ENCODE data around the gene NR6A1. TPM values are rescaled to one million over a fixed set of nuclear protein-coding genes. Genes with fewer than 3 reads are reported as not detected.

NR6A1 gene
- total and polyA plus RNA-seq, 2 of the 13 experiments (the other 11 are each of a cell fraction or from before 2014, with no cell fraction given): 28.1 to 31.5 TPM

DNA sequence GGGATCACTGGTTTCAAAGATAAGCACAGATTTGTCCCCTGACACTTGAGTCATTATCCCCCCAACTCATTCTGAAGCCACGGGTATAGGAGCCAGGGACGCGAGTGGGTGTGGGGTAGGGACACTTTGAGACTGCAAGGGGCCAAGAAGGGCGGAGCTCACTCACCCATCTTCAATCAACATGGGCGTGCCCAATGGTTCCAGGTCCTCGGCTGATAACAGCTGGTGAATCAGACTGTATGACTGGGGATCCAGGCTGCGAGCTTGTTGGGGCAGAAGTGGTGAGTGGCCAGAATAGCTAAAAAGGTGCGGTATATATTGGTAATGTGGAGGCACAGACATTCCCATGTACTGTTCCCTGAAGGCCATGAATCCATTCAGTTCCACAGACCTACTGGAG, 233.2 kb downstream of the NR6A1 start (continued):
- TF ChIP-seq KIAA2018 (CRISPR knock-in tag; IDR thresholded peaks at IDR 0.05; ENCODE audit: borderline replicate concordance) (no peak), SETDB1 (CRISPR knock-in tag; IDR thresholded peaks at IDR 0.05; ENCODE audit: borderline replicate concordance) (no peak), ZMYM3 (CRISPR knock-in tag; IDR thresholded peaks at IDR 0.05) (no peak), ZNF33A (CRISPR knock-in tag; IDR thresholded peaks at IDR 0.05; ENCODE audit: borderline replicate concordance) (no peak), ZNF816 (CRISPR knock-in tag; IDR thresholded peaks at IDR 0.05; ENCODE audit: borderline replicate concordance) (no peak), U2AF1 (optimal IDR thresholded peaks at IDR 0.05; ENCODE audit: low read depth, low read length) (no peak)
- TF ChIP-seq, protein P1, sequence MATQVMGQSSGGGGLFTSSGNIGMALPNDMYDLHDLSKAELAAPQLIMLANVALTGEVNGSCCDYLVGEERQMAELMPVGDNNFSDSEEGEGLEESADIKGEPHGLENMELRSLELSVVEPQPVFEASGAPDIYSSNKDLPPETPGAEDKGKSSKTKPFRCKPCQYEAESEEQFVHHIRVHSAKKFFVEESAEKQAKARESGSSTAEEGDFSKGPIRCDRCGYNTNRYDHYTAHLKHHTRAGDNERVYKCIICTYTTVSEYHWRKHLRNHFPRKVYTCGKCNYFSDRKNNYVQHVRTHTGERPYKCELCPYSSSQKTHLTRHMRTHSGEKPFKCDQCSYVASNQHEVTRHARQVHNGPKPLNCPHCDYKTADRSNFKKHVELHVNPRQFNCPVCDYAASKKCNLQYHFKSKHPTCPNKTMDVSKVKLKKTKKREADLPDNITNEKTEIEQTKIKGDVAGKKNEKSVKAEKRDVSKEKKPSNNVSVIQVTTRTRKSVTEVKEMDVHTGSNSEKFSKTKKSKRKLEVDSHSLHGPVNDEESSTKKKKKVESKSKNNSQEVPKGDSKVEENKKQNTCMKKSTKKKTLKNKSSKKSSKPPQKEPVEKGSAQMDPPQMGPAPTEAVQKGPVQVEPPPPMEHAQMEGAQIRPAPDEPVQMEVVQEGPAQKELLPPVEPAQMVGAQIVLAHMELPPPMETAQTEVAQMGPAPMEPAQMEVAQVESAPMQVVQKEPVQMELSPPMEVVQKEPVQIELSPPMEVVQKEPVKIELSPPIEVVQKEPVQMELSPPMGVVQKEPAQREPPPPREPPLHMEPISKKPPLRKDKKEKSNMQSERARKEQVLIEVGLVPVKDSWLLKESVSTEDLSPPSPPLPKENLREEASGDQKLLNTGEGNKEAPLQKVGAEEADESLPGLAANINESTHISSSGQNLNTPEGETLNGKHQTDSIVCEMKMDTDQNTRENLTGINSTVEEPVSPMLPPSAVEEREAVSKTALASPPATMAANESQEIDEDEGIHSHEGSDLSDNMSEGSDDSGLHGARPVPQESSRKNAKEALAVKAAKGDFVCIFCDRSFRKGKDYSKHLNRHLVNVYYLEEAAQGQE (IDR thresholded peaks at IDR 0.05; ENCODE audit: borderline replicate concordance in 1 of 2, low read depth in 1 of 2, low read length in 2 of 2): no peak
- TF ChIP-seq, protein P2, sequence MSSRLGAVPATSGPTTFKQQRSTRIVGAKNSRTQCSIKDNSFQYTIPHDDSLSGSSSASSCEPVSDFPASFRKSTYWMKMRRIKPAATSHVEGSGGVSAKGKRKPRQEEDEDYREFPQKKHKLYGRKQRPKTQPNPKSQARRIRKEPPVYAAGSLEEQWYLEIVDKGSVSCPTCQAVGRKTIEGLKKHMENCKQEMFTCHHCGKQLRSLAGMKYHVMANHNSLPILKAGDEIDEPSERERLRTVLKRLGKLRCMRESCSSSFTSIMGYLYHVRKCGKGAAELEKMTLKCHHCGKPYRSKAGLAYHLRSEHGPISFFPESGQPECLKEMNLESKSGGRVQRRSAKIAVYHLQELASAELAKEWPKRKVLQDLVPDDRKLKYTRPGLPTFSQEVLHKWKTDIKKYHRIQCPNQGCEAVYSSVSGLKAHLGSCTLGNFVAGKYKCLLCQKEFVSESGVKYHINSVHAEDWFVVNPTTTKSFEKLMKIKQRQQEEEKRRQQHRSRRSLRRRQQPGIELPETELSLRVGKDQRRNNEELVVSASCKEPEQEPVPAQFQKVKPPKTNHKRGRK (CRISPR knock-in tag; IDR thresholded peaks at IDR 0.05): no peak
